Measurements from ENCODE around the gene PHF12.
A peak's percentile ranks its signal among the peaks of the same experiment; 100 is the strongest.
"Not testable (repeated sequence)": the region's sequence is repeated elsewhere in the genome, so short reads cannot be mapped to it uniquely, and the experiment has no call there.

Gene PHF12

GRCh38 chr17:28901866-28902818, 49.2 kb downstream of the PHF12 start:
- peak; percentile 20 for DNase-seq

- no peak for DNase-seq
Observed at GRCh38 chr17:28900986-28901726, 50.2 kb downstream of the PHF12 start.

- no peak for DNase-seq
Observed at GRCh38 chr17:28899212-28899815, 52.0 kb downstream of the PHF12 start.

- DNase-seq: no peak
Observed at GRCh38 chr17:28898527-28898955, 52.8 kb downstream of the PHF12 start.

GRCh38 chr17:28897769-28898526, 53.4 kb downstream of the PHF12 start:
- no peak for DNase-seq

- peak; percentile 34 for DNase-seq
Observed at GRCh38 chr17:28896884-28897768, 54.2 kb downstream of the PHF12 start, which contains the start of gene FLOT2. TSS of gene FLOT2 (minus strand) at chr17:28897733. CDS start at chr17:28897574, 159 bp downstream.

GRCh38 chr17:28896491-28896883, 54.8 kb downstream of the PHF12 start:
- no peak for DNase-seq

- no peak for DNase-seq
Observed at GRCh38 chr17:28895794-28896447, 55.4 kb downstream of the PHF12 start.

- not testable (repeated sequence) for DNase-seq
Observed at GRCh38 chr17:28893248-28894183, 57.8 kb downstream of the PHF12 start.

GRCh38 chr17:28892024-28892423, 59.3 kb downstream of the PHF12 start:
- no peak for DNase-seq

- DNase-seq: no peak
Observed at GRCh38 chr17:28891201-28891600, 60.1 kb downstream of the PHF12 start.

GRCh38 chr17:28889996-28890395, 61.3 kb downstream of the PHF12 start:
- DNase-seq: no peak

- no peak for DNase-seq
Observed at GRCh38 chr17:28888832-28889231, 62.5 kb downstream of the PHF12 start.

GRCh38 chr17:28887871-28888471, 63.3 kb downstream of the PHF12 start:
- DNase-seq: no peak

GRCh38 chr17:28885951-28886350, 65.4 kb downstream of the PHF12 start:
- no peak for DNase-seq

GRCh38 chr17:28885363-28885762, 66.0 kb downstream of the PHF12 start:
- no peak for DNase-seq

GRCh38 chr17:28883967-28884702, 67.2 kb downstream of the PHF12 start:
- no peak for DNase-seq
